ENCODE results near the gene CALN1. TPM values are rescaled to one million over a fixed set of nuclear protein-coding genes. Genes with fewer than 3 reads are reported as not detected.

Gene CALN1
- total RNA-seq, 4 donors from 2014 or later = under 0.01 to 0.33 (median 0.10) TPM; not detected in 1

- 90 to 97% methylated on average over 3 of the region's 3 CpGs for WGBS, 2 donors
- DNase-seq = no peak
- no peaks in the 10 kb centered on the region for H3K36me3 ChIP-seq
- no peak for TF ChIP-seq CTCF (IDR thresholded peaks at IDR 0.05)
- TF ChIP-seq POLR2A (IDR thresholded peaks at IDR 0.05) = no peak
- intact Hi-C loops (cut with DNase I) = no loop called here
- H3K27me3 ChIP-seq = no peaks in the 10 kb centered on the region
- H3K9me3 ChIP-seq = no peaks in the 10 kb centered on the region
- H3K27ac ChIP-seq = no peak overlapping the region
- H3K4me1 ChIP-seq = no peaks in the 10 kb centered on the region
- H3K4me3 ChIP-seq (replicated peaks in 1 of 3) = no peak overlapping the region
Observed at GRCh38 chr7:72016574-72016973, 395.6 kb downstream of the CALN1 start.

GRCh38 chr7:72015136-72015535 is 397.0 kb downstream of the CALN1 start:
- no peaks in the 10 kb centered on the region for H3K27me3 ChIP-seq
- no peak overlapping the region for H3K27ac ChIP-seq
- no peak for DNase-seq
- intact Hi-C loops (cut with DNase I) = no loop called here
- TF ChIP-seq CTCF (IDR thresholded peaks at IDR 0.05) = no peak
- TF ChIP-seq POLR2A (IDR thresholded peaks at IDR 0.05) = no peak
- no peaks in the 10 kb centered on the region for H3K36me3 ChIP-seq
- WGBS, 2 donors = 84 to 92% methylated on average over 4 of the region's 4 CpGs
- H3K4me1 ChIP-seq = no peaks in the 10 kb centered on the region
- H3K4me3 ChIP-seq (replicated peaks in 1 of 3) = no peak overlapping the region
- H3K9me3 ChIP-seq = no peaks in the 10 kb centered on the region

GRCh38 chr7:72007018-72007417 is 405.1 kb downstream of the CALN1 start:
- no peaks in the 10 kb centered on the region for H3K36me3 ChIP-seq
- TF ChIP-seq CTCF (IDR thresholded peaks at IDR 0.05) (no peak), POLR2A (IDR thresholded peaks at IDR 0.05) (no peak)
- no peaks in the 10 kb centered on the region for H3K27me3 ChIP-seq
- no peak overlapping the region for H3K4me3 ChIP-seq (replicated peaks in 1 of 3)
- intact Hi-C loops (cut with DNase I) = no loop called here
- WGBS, 2 donors = 94 to 96% methylated on average over 10 of the region's 10 CpGs
- H3K9me3 ChIP-seq = no peaks in the 10 kb centered on the region
- no peak for DNase-seq
- H3K4me1 ChIP-seq = no peaks in the 10 kb centered on the region
- H3K27ac ChIP-seq = no peak overlapping the region

- H3K4me3 ChIP-seq (replicated peaks in 1 of 3) = no peak overlapping the region
- H3K27ac ChIP-seq = no peak overlapping the region
- H3K27me3 ChIP-seq = no peaks in the 10 kb centered on the region
- no peak for DNase-seq
- no peaks in the 10 kb centered on the region for H3K4me1 ChIP-seq
- intact Hi-C loops (cut with DNase I) = no loop called here
- no peak for TF ChIP-seq POLR2A (IDR thresholded peaks at IDR 0.05)
- no peak for TF ChIP-seq CTCF (IDR thresholded peaks at IDR 0.05)
- 93 to 96% methylated on average over 6 of the region's 6 CpGs for WGBS, 2 donors
- H3K36me3 ChIP-seq = no peaks in the 10 kb centered on the region
- H3K9me3 ChIP-seq = no peaks in the 10 kb centered on the region
Observed at GRCh38 chr7:72003236-72003635, 408.9 kb downstream of the CALN1 start.

GRCh38 chr7:71996141-71996540 is 416.0 kb downstream of the CALN1 start:
- TF ChIP-seq POLR2A (IDR thresholded peaks at IDR 0.05) (no peak), CTCF (IDR thresholded peaks at IDR 0.05) (no peak)
- no peak for DNase-seq
- H3K36me3 ChIP-seq = no peaks in the 10 kb centered on the region
- intact Hi-C loops (cut with DNase I) = no loop called here
- no peaks in the 10 kb centered on the region for H3K4me1 ChIP-seq
- no peak overlapping the region for H3K27ac ChIP-seq
- H3K9me3 ChIP-seq = no peaks in the 10 kb centered on the region
- no peak overlapping the region for H3K4me3 ChIP-seq (replicated peaks in 1 of 3)
- no peaks in the 10 kb centered on the region for H3K27me3 ChIP-seq
- 81 to 93% methylated on average over 2 of the region's 2 CpGs for WGBS, 2 donors
